Measurements from ENCODE around the gene NKX3-2.

The NKX3-2 gene

GRCh38 chr4:13545394-13545808, 1.1 kb upstream of the NKX3-2 start:
- no peak for DNase-seq (ENCODE audit: low read depth in 2 of 2)

DNA sequence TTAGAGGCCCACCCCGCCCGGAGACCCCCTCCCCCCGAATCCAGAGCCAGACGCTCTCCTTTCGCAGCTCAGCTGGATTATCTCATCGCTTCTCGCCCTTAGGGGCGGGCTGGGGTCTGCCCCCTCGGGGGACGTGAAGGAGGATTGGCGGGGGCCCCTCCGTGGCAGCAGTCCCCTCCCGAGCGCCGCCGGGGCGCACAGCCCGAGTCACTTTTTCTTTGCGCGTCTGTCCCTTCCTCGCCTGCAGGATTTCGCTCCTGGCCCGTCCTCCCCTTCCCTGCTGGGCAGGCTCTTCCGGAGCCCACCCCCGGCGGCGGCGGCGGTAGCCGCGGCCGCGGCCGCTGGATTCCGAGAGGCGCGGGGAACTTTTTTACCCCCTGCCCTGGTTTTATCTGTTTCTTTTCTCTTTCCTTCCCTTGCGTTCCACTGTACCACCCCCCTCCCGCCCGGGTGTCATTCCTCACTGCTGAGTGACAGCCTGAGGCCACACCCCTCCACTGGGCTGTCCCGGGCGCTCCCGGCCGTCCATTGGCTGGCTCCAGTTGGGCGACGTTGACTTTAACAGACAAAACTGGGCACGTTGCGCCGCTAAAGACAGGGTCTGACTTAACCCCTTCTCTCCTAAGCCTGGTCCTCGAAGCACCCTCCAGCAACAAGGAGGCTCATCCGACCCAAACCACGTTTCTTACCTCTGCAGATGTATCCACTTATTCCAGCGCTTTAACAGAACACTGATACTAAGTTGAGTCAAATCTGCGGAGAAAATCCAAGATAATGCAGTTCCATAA, 492 bp upstream of the NKX3-2 start:
- no peak for DNase-seq (ENCODE audit: low read depth in 2 of 2)

- no peak for DNase-seq (ENCODE audit: low read depth in 2 of 2)
Measured at GRCh38 chr4:13543032-13543838, 1.1 kb downstream of the NKX3-2 start.

GRCh38 chr4:13542577-13543031, 1.7 kb downstream of the NKX3-2 start:
- no peak for DNase-seq (ENCODE audit: low read depth in 2 of 2)

- DNase-seq (ENCODE audit: low read depth in 2 of 2), result no peak
Measured at GRCh38 chr4:13541720-13542576, 2.4 kb downstream of the NKX3-2 start.

DNA sequence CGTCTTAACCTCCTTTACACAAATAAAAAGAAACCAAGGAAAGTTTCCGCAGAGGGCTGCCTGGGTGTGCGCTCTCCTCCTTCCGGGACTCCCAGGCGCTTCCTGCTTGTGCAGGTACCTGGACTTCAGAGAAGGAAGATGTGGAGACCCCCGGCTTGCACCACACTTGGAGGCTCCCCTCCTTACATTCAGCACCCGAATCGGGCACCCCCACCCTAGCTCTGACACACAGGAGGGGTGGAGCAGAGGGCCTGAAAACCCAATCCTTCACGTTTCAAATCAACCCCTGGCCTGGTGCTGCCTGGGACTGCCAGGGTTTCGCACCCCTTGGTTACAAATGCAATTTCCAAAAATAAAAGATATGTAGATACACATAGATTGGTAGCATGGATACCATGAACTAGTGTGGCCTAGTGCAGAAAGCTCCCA, 3.1 kb downstream of the NKX3-2 start:
- DNase-seq (ENCODE audit: low read depth in 2 of 2), result no peak

- no peak for DNase-seq (ENCODE audit: low read depth in 2 of 2)
Measured at GRCh38 chr4:13540446-13541175, 3.7 kb downstream of the NKX3-2 start.

- DNase-seq (ENCODE audit: low read depth in 2 of 2), result no peak
Measured at GRCh38 chr4:13539619-13540445, 4.5 kb downstream of the NKX3-2 start.

- DNase-seq (ENCODE audit: low read depth in 2 of 2), result no peak
Measured at GRCh38 chr4:13539047-13539618, 5.2 kb downstream of the NKX3-2 start.

DNA sequence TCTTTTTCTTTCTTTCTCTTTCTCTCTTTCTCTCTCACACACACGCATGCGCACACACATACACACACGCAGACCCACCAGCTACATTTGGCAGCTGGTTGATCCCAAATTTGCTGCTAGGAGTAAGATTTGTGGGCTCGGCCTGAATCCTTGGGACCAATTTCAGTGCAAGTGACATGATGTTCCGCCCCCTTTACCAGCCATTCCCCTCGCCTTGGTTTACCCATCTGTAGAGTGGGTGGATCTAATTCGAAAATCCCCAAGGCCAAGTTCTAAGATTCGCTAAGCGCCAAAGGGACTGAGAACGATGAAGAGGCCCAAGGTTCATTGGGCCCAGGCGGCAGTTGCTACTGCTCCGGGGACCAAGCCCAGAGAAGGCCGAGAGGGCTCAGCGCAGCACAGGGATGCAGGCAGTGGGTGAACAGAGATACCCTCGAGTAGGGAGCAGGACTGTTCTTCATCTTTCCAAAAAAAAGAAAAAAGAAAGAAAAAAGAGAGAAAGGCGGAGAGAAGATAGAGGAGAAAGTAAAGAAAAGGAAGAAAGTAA, 5.8 kb downstream of the NKX3-2 start:
- DNase-seq (ENCODE audit: low read depth in 2 of 2), result no peak

DNA sequence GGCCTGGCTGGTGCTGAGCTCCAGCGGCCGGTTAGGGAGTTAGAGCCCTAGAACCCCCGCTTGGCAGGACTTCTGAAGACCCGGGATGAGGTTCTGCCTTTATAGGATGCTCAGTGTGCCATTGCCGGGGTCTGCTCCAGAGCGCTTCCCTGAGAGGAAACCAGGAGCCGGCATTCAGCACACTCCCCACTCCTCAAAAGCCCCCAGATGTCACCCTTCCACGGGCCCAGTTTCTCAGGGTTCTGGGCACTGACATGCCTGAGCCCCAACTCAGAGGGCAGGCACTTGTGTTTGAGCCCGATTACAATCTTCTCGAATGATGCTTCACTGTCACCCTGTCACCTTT, 6.5 kb downstream of the NKX3-2 start:
- no peak for DNase-seq (ENCODE audit: low read depth in 2 of 2)

DNA sequence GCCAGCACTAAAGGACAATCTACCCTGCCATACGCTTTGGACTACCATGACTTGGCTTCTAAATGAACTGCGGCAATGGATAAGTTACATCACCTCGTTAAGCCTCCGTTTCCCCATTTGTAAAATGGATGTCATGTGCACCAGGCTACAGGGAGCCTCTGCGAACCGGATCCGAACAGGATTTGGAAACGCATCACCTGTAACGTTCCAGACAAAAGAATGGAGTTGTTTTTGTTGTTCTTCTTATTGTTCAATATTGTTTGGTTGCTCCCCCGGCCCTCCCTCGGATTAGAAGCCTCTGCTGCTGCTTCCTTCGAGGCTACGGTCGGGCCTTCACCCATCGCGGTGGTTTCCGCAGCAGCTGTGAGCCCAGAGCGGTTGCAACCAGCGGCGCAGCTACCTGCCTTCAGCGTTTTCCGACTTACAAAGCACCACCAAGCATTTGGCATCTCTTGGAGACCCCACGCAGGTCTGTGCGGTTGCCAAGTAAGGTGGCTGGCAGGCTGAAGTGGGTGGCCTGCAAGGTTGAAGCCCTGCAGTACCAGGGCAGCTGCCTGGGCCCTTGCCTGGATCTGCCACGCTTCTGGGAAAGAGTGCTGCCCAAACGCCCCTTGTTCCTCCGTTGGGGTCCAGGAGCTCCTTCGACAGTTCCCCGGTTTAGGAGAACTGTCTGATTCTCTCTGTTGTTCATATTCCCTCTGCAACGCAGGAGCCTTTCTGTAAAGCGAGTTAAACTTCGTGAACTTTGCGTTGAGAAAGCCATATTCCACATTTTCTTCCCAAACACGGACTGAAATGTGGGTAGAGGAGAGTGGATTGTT, 7.1 kb downstream of the NKX3-2 start:
- DNase-seq (ENCODE audit: low read depth in 2 of 2), result no peak

GRCh38 chr4:13536607-13537006, 7.7 kb downstream of the NKX3-2 start:
- DNase-seq (ENCODE audit: low read depth in 2 of 2), result no peak

GRCh38 chr4:13535708-13536361, 8.5 kb downstream of the NKX3-2 start:
- no peak for DNase-seq (ENCODE audit: low read depth in 2 of 2)

DNA sequence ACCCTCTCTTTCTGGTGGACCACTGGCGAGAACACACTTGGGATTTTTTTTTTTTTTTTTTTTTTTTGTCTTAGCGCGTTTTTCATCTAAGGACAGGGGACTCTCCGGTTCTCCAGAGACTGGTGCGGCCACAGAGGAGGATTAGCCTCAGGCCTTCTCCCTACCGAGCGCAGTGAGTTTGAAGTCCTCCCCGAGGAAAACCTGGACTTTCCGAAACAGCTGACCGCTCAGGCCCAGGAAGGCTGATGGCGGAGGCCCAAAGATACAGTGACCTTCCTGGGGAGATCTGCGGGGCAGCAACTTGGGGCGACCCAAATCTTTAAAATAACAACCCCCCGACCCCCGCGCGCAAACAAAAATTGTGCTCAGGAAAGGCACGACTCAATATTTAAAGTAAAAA, 9.2 kb downstream of the NKX3-2 start:
- DNase-seq (ENCODE audit: low read depth in 2 of 2), result no peak

DNA sequence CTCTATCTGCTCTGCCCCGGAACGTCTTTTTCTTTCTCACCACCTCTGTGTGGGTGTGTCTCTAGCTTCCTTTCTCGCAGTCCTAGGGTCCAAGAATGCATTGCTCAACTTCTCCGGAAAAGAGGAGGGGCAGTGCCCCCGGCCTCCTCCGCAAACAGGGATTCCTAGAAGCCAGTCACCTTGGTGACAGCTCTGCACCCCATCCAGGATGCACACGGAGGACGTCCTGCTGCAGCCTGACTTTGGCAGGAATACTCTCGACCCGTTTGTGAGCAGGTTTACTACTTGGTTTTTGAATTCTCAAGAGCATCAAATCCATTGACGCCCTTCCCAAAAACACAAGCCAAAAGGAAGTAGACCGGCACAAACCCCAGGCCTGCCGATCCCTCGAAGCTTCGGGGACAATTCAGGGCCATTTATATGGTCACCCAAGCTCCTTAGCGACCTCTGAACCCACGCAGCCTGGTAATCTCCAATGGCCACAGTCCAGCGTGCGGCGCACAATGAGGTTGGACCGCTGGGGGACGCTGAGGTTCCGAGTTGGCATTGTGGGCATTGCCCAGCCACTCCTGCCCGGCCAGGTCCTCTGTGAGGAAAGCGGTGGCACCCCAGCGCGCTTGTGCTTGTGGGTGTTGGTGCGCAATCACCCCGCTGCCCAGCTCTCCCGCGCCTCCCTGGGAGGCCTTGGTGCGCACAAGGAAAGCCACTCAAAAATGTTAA, 9.8 kb downstream of the NKX3-2 start:
- DNase-seq (ENCODE audit: low read depth in 2 of 2), result no peak

- no peak for DNase-seq (ENCODE audit: low read depth in 2 of 2)
Measured at GRCh38 chr4:13533670-13534343, 10.5 kb downstream of the NKX3-2 start.

Data from stimulated activated CD4-positive, alpha-beta T cell treated with anti-CD3 and anti-CD28 coated beads, Interleukin-1b, Interleukin-23, amount 100 ng/mL, for 1 hour (primary cell).